Globus pallidus (tissue), 1 donor: Measurements from ENCODE around the gene PROKR1.
A peak's percentile ranks its signal among the peaks of the same experiment; 100 is the strongest.
"Not testable (repeated sequence)": the region's sequence is repeated elsewhere in the genome, so short reads cannot be mapped to it uniquely, and the experiment has no call there.

Experiments
- DNase-seq: peaks from one replicate; pipeline ENCODE4 v3.0.0-alpha.2; 2015; ENCODE audit warnings: low spot score

PROKR1 gene

GRCh38 chr2:68658266-68658665, 14.9 kb downstream of the PROKR1 start:
- no peak for DNase-seq

- DNase-seq: no peak
Measured at GRCh38 chr2:68659081-68659480, 15.7 kb downstream of the PROKR1 start.

- DNase-seq: no peak
Measured at GRCh38 chr2:68660658-68661057, 17.3 kb downstream of the PROKR1 start.

GRCh38 chr2:68662466-68662865, 19.1 kb downstream of the PROKR1 start:
- peak; percentile 17 for DNase-seq

GRCh38 chr2:68663371-68664156, 20.2 kb downstream of the PROKR1 start:
- no peak for DNase-seq

GRCh38 chr2:68667371-68667770, 24.0 kb downstream of the PROKR1 start:
- DNase-seq: no peak

GRCh38 chr2:68669651-68670050, 26.3 kb downstream of the PROKR1 start:
- no peak for DNase-seq

GRCh38 chr2:68671961-68672360, 28.6 kb downstream of the PROKR1 start:
- no peak for DNase-seq

- no peak for DNase-seq
Measured at GRCh38 chr2:68673631-68674030, 30.3 kb downstream of the PROKR1 start.

- no peak for DNase-seq
Measured at GRCh38 chr2:68675470-68675869, 32.1 kb downstream of the PROKR1 start.

- DNase-seq: not testable (repeated sequence)
Measured at GRCh38 chr2:68677837-68678236, 34.5 kb downstream of the PROKR1 start.

GRCh38 chr2:68679166-68679916, 36.0 kb downstream of the PROKR1 start:
- not testable (repeated sequence) for DNase-seq

- not testable (repeated sequence) for DNase-seq
Measured at GRCh38 chr2:68679917-68680267, 36.5 kb downstream of the PROKR1 start.

GRCh38 chr2:68684197-68684596, 40.8 kb downstream of the PROKR1 start:
- DNase-seq: no peak

GRCh38 chr2:68686178-68686577, 42.8 kb downstream of the PROKR1 start:
- DNase-seq: no peak

GRCh38 chr2:68687018-68687417, 43.6 kb downstream of the PROKR1 start:
- DNase-seq: no peak

- no peak for DNase-seq
Measured at GRCh38 chr2:68689553-68690537, 46.5 kb downstream of the PROKR1 start.

- no peak for DNase-seq
Measured at GRCh38 chr2:68690851-68691250, 47.5 kb downstream of the PROKR1 start.

- DNase-seq: peak; percentile 9
Measured at GRCh38 chr2:68692511-68692910, 49.1 kb downstream of the PROKR1 start.

- DNase-seq: no peak
Measured at GRCh38 chr2:68693951-68694350, 50.6 kb downstream of the PROKR1 start.

GRCh38 chr2:68695971-68696370, 52.6 kb downstream of the PROKR1 start:
- no peak for DNase-seq

GRCh38 chr2:68696554-68696953, 53.2 kb downstream of the PROKR1 start:
- no peak for DNase-seq
